NCI-H2196 (cell line): ENCODE data around the gene MAEA.

Source experiments
- DNase-seq: peaks from one replicate; lab custom pipeline; 2025; ENCODE audit not compliant: unreplicated experiment; lab: John Stamatoyannopoulos, UW

The MAEA gene

GRCh38 chr4:1249731-1250526 lies 39.8 kb upstream of the MAEA start:
- no peak for DNase-seq

GRCh38 chr4:1250527-1250812 lies 39.2 kb upstream of the MAEA start:
- DNase-seq: no peak

GRCh38 chr4:1250921-1251772 lies 38.5 kb upstream of the MAEA start:
- no peak for DNase-seq

- no peak for DNase-seq
Measured at GRCh38 chr4:1251773-1252066, 38.0 kb upstream of the MAEA start.

GRCh38 chr4:1252928-1253492 lies 36.7 kb upstream of the MAEA start:
- DNase-seq: no peak

- no peak for DNase-seq
Measured at GRCh38 chr4:1253831-1254230, 35.9 kb upstream of the MAEA start.

GRCh38 chr4:1255151-1255550 lies 34.5 kb upstream of the MAEA start:
- no peak for DNase-seq

GRCh38 chr4:1255699-1256098 lies 34.0 kb upstream of the MAEA start:
- DNase-seq: no peak

GRCh38 chr4:1258457-1258856 lies 31.2 kb upstream of the MAEA start:
- no peak for DNase-seq

GRCh38 chr4:1259966-1260365 lies 29.7 kb upstream of the MAEA start:
- no peak for DNase-seq

- no peak for DNase-seq
Measured at GRCh38 chr4:1260418-1261106, 29.1 kb upstream of the MAEA start.

GRCh38 chr4:1261107-1261928 lies 28.4 kb upstream of the MAEA start:
- no peak for DNase-seq

GRCh38 chr4:1264942-1265341 lies 24.7 kb upstream of the MAEA start:
- no peak for DNase-seq

GRCh38 chr4:1265351-1265750 lies 24.3 kb upstream of the MAEA start:
- DNase-seq: no peak

GRCh38 chr4:1266881-1267763 lies 22.6 kb upstream of the MAEA start:
- no peak for DNase-seq

GRCh38 chr4:1269209-1269608 lies 20.5 kb upstream of the MAEA start:
- DNase-seq: no peak

GRCh38 chr4:1271686-1272085 lies 18.0 kb upstream of the MAEA start:
- no peak for DNase-seq

GRCh38 chr4:1274871-1275270 lies 14.8 kb upstream of the MAEA start:
- no peak for DNase-seq

- DNase-seq: no peak
Measured at GRCh38 chr4:1276984-1277383, 12.7 kb upstream of the MAEA start.
